Endothelial cell of umbilical vein (primary cell): ENCODE results near the gene SGCD. TPM values are rescaled to one million over a fixed set of nuclear protein-coding genes. Genes with fewer than 3 reads are reported as not detected.

Source experiments
- BruUV-seq: library from RNA; stranded (reverse); fragments of 400-500 nt; replicated peaks from 2 replicates; lab custom pipeline; 2021; lab: Mats Ljungman, UMichigan
- CTCF ChIA-PET: fragments of 300-600, 350-600 bp; sonication (Branson Sonifier 250); formaldehyde crosslinking; loops from one replicate; lab custom pipeline; 2021; ENCODE audit warnings: antibody characterized with exemption, inconsistent platforms; lab: Charles Lee
- POLR2A ChIA-PET: fragments of 300-600, 350-600 bp; sonication (Branson Sonifier 250); formaldehyde crosslinking; loops from one replicate; lab custom pipeline; 2021; ENCODE audit warnings: antibody characterized with exemption, inconsistent platforms; lab: Charles Lee
- DNase-seq: peaks from one replicate; pipeline ENCODE4 v3.0.0-alpha.2; 2011; ENCODE audit warnings: low read depth, low spot score
- FAIRE-seq: peaks from 2 replicates; lab custom pipeline; 2011; peaks lifted over from hg19 to GRCh38; lab: Jason Lieb, UNC
- H2AFZ ChIP-seq: 2 replicates; pipeline ENCODE4 v1.6.0; 2012; ENCODE audit warnings: low read depth, low read length, control low read depth, inconsistent platforms
- H3K27ac ChIP-seq: 2 replicates; pipeline ENCODE4 v1.5.1; 2011; ENCODE audit warnings: low read depth, mild to moderate bottlenecking, control low read depth, low read length, moderate library complexity; ENCODE audit not compliant: insufficient read depth
- H3K27me3 ChIP-seq, 2 experiments: 2 replicates each; pipeline versions ENCODE4 v1.6.0 to v1.6.1; 2011; ENCODE audit warnings: low read length in 2 of 2, mixed read lengths in 1 of 2; ENCODE audit not compliant: control insufficient read depth in 2 of 2, insufficient read depth in 2 of 2
- H3K36me3 ChIP-seq, 2 experiments: 2 replicates in 1 of 2; 3 replicates in 1 of 2; pipeline ENCODE4 v1.5.1; 2011; ENCODE audit warnings: low read length in 2 of 2, mild to moderate bottlenecking in 1 of 2, moderate library complexity in 1 of 2; ENCODE audit not compliant: control insufficient read depth in 2 of 2, insufficient read depth in 2 of 2; ENCODE audit errors: extremely low read depth in 1 of 2
- H3K4me1 ChIP-seq: 3 replicates; pipeline ENCODE4 v1.5.1; 2011; ENCODE audit warnings: mild to moderate bottlenecking, low read length; ENCODE audit not compliant: control insufficient read depth, insufficient read depth; ENCODE audit errors: extremely low read depth
- H3K4me2 ChIP-seq: 2 replicates; pipeline ENCODE4 v1.6.1; 2011; ENCODE audit warnings: low read length, control low read depth, mixed read lengths; ENCODE audit not compliant: insufficient read depth
- H3K4me3 ChIP-seq, 3 experiments: fragments of 200-600 bp in 1 of 3; sonication (generic), shearing (Covaris generic) in 1 of 3; replicated peaks in 1 of 3; 2 replicates each; pipeline ENCODE4 v1.5.1; 2011 to 2016; ENCODE audit warnings: control low read depth in 3 of 3, low read length in 3 of 3, mild to moderate bottlenecking in 2 of 3, inconsistent platforms in 1 of 3, low read depth in 1 of 3, moderate library complexity in 1 of 3; ENCODE audit not compliant: insufficient read depth in 1 of 3
- H3K79me2 ChIP-seq: 2 replicates; pipeline ENCODE4 v1.6.0; 2012; ENCODE audit warnings: low read length, inconsistent platforms; ENCODE audit not compliant: control insufficient read depth, insufficient read depth
- H3K9ac ChIP-seq: replicated peaks from 2 replicates; pipeline ENCODE3; 2011; ENCODE audit warnings: low read length, control low read depth; ENCODE audit not compliant: insufficient read depth; ENCODE audit errors: extremely low read depth
- H3K9me1 ChIP-seq: replicated peaks from 3 replicates; pipeline ENCODE4 v1.6.0; 2011; ENCODE audit warnings: mild to moderate bottlenecking, low read length; ENCODE audit not compliant: control insufficient read depth, insufficient read depth; ENCODE audit errors: extremely low read depth
- H3K9me3 ChIP-seq: replicated peaks from 2 replicates; pipeline ENCODE4 v1.5.1; 2012; ENCODE audit warnings: low read length, inconsistent platforms; ENCODE audit not compliant: control insufficient read depth, insufficient read depth
- H4K20me1 ChIP-seq: replicated peaks from 2 replicates; pipeline ENCODE3; 2011; ENCODE audit warnings: mild to moderate bottlenecking, low read length; ENCODE audit not compliant: control insufficient read depth, insufficient read depth; ENCODE audit errors: extremely low read depth
- EZH2 ChIP-seq: IDR thresholded peaks from 2 replicates; pipeline ENCODE4 v1.6.1; 2012; ENCODE audit warnings: borderline replicate concordance, low read depth, mild to moderate bottlenecking, moderate library complexity, low read length, inconsistent platforms; ENCODE audit not compliant: severe bottlenecking
- FOS ChIP-seq: IDR thresholded peaks from 2 replicates; pipeline ENCODE4 v1.6.1; 2011; ENCODE audit warnings: mild to moderate bottlenecking, low read length, moderate library complexity, borderline replicate concordance; ENCODE audit not compliant: insufficient read depth
- GATA2 ChIP-seq: IDR thresholded peaks from 2 replicates; pipeline ENCODE4 v1.7.0; 2011; ENCODE audit warnings: low read depth, mild to moderate bottlenecking, moderate library complexity, mixed read lengths, low read length; ENCODE audit not compliant: insufficient read length, insufficient read depth
- JUN ChIP-seq: IDR thresholded peaks from 2 replicates; pipeline ENCODE4 v1.6.1; 2011; ENCODE audit warnings: borderline replicate concordance, low read depth; ENCODE audit not compliant: insufficient read length, insufficient read depth
- MYC ChIP-seq: IDR thresholded peaks from one replicate; pipeline ENCODE4 v1.6.1; 2011; ENCODE audit warnings: mild to moderate bottlenecking, low read depth, low read length
- POLR2A ChIP-seq: IDR thresholded peaks from 2 replicates; pipeline ENCODE4 v1.6.1; 2012; ENCODE audit warnings: low read depth, mild to moderate bottlenecking, control low read depth, low read length
- POLR2AphosphoS5 ChIP-seq: IDR thresholded peaks from 2 replicates; pipeline ENCODE4 v1.6.1; 2012; ENCODE audit warnings: low read depth, mild to moderate bottlenecking, control low read depth, low read length, moderate library complexity; ENCODE audit not compliant: insufficient read depth
- dilution Hi-C: fragments of 300-500 bp; cut with MboI; formaldehyde crosslinking; loops from one replicate; pipeline ENCODE4 v1.15.0; 2019; ENCODE audit warnings: low sequenced_read_pairs; ENCODE audit not compliant: extremely low pct_ligation_motif_present
- intact Hi-C: fragments of 100-400 bp; cut with micrococcal nuclease; formaldehyde crosslinking; loops from one replicate; pipeline ENCODE4 v1.10.0; 2022
- polyA plus RNA-seq, 4 experiments: library from polyadenylated mRNA; depleted of rRNA in 3 of 4; stranded (reverse) in 3 of 4; unstranded in 1 of 4; fragments of >200 nt; gene quantifications; 2 replicates each; pipeline versions ENCODE4 v1.2.1 to v1.2.3, GENCODE V29; 2011 to 2012; ENCODE audit warnings: missing spikeins in 1 of 4
- total RNA-seq: library from RNA; stranded (reverse); gene quantifications from 2 replicates; pipeline ENCODE4 v1.2.3, GENCODE V29; 2021
- TF ChIP-seq, protein P1 (sequence below): IDR thresholded peaks from 2 replicates; pipeline ENCODE4 v1.6.1; 2011; ENCODE audit not compliant: insufficient read depth, insufficient read length
- TF ChIP-seq, protein P2 (sequence below), 2 donors: IDR thresholded peaks; 1 replicate in 1 of 2; 2 replicates in 1 of 2; pipeline ENCODE4 v1.5.1; 2011; ENCODE audit warnings: low read length in 2 of 2, mild to moderate bottlenecking in 2 of 2, moderate library complexity in 2 of 2, control low read depth in 1 of 2, inconsistent platforms in 1 of 2, low read depth in 1 of 2; ENCODE audit not compliant: insufficient read depth in 1 of 2; ENCODE audit errors: extremely low read depth in 1 of 2

Gene SGCD
- total and polyA plus RNA-seq, 2 donors (not counting 3 experiments of a cell fraction or from before 2014, with no cell fraction given), result not detected

DNA sequence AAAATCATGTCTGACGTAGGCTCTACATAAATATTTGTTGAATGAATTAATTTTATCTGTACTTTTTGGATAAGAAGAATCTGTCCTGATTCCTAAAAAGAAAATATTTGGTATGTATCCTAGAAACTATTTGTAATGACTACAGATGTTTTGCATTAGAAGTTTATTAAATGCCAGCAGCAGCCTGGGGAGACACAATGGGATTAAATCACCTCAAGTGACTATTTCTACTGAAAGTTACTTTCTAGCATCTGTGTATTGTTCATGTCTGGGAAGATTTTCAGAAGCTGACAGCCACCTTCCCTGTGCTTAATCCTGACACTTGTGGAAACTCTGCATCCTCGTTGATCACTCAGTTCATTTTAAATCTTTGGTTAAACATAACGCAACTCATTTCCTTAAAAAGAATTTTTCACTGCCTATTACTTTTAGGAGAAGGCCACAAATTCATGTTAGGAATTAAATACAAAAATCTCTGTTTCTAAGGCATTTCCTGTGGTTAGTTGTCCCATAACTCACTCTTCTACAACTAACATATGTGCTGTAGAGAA is 313.8 kb downstream of the SGCD start:
- intact Hi-C loops (no loop called here), dilution Hi-C loops (no loop called here)
- no peaks in the 10 kb centered on the region for H3K4me1 ChIP-seq
- peaks cover 5% of the 10 kb centered on the region for H3K9me3 ChIP-seq
- no peaks in the 10 kb centered on the region for H3K27me3 ChIP-seq
- no peak for FAIRE-seq
- DNase-seq, result no peak
- H3K27ac ChIP-seq, result no peak overlapping the region
- no peak overlapping the region for H3K9ac ChIP-seq
- H3K36me3 ChIP-seq, result no peaks in the 10 kb centered on the region
- no peak overlapping the region for H2AFZ ChIP-seq
- no peaks in the 10 kb centered on the region for H3K79me2 ChIP-seq
- TF ChIP-seq, protein P1, sequence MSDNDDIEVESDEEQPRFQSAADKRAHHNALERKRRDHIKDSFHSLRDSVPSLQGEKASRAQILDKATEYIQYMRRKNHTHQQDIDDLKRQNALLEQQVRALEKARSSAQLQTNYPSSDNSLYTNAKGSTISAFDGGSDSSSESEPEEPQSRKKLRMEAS, result no peak
- TF ChIP-seq POLR2A (no peak), EZH2 (no peak), FOS (no peak), POLR2AphosphoS5 (no peak), JUN (no peak), GATA2 (no peak), MYC (no peak)
- TF ChIP-seq, protein P2, sequence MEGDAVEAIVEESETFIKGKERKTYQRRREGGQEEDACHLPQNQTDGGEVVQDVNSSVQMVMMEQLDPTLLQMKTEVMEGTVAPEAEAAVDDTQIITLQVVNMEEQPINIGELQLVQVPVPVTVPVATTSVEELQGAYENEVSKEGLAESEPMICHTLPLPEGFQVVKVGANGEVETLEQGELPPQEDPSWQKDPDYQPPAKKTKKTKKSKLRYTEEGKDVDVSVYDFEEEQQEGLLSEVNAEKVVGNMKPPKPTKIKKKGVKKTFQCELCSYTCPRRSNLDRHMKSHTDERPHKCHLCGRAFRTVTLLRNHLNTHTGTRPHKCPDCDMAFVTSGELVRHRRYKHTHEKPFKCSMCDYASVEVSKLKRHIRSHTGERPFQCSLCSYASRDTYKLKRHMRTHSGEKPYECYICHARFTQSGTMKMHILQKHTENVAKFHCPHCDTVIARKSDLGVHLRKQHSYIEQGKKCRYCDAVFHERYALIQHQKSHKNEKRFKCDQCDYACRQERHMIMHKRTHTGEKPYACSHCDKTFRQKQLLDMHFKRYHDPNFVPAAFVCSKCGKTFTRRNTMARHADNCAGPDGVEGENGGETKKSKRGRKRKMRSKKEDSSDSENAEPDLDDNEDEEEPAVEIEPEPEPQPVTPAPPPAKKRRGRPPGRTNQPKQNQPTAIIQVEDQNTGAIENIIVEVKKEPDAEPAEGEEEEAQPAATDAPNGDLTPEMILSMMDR (IDR thresholded peaks at IDR 0.05; ENCODE audit: extremely low read depth in 1 of 2, insufficient read depth in 1 of 2, low read depth in 1 of 2, low read length in 2 of 2), result no peak
- no peaks in the 10 kb centered on the region for H4K20me1 ChIP-seq
- BruUV-seq, result no TSS peak
- POLR2A ChIA-PET, result no interaction called here
- H3K4me2 ChIP-seq, result no peak overlapping the region
- no peak overlapping the region for H3K4me3 ChIP-seq
- no peaks in the 10 kb centered on the region for H3K9me1 ChIP-seq
- CTCF ChIA-PET, result no interaction called here
